NCI-H446 (cell line): ENCODE results near the gene PGM5.
A peak's percentile ranks its signal among the peaks of the same experiment; 100 is the strongest.

ENCODE experiments used
- DNase-seq, 2 experiments: peaks; one replicate each; lab custom pipeline; 2025; lab: John Stamatoyannopoulos, UW

The PGM5 gene

GRCh38 chr9:68437785-68438184 lies 81.4 kb downstream of the PGM5 start:
- peak; percentile 10 to 61 for DNase-seq

GRCh38 chr9:68443624-68444023 lies 87.2 kb downstream of the PGM5 start:
- peak in 1 of 2 experiments; percentile 2 for DNase-seq

- peak in 1 of 2 experiments; percentile 6 for DNase-seq
Measured at GRCh38 chr9:68446836-68447235, 90.4 kb downstream of the PGM5 start.

GRCh38 chr9:68447611-68448010 lies 91.2 kb downstream of the PGM5 start:
- no peak for DNase-seq

GRCh38 chr9:68454579-68455334 lies 98.3 kb downstream of the PGM5 start:
- DNase-seq, result peak in 1 of 2 experiments; percentile 36

GRCh38 chr9:68455451-68455850 lies 99.0 kb downstream of the PGM5 start:
- peak; percentile 47 to 75 for DNase-seq

- no peak for DNase-seq
Measured at GRCh38 chr9:68457803-68458202, 101.4 kb downstream of the PGM5 start.

- no peak for DNase-seq
Measured at GRCh38 chr9:68458918-68459317, 102.5 kb downstream of the PGM5 start.

GRCh38 chr9:68462105-68462775 lies 105.8 kb downstream of the PGM5 start:
- peak in 1 of 2 experiments; percentile 33 for DNase-seq

- DNase-seq, result no peak
Measured at GRCh38 chr9:68470067-68470466, 113.7 kb downstream of the PGM5 start.

- DNase-seq, result no peak
Measured at GRCh38 chr9:68470634-68471033, 114.2 kb downstream of the PGM5 start.

- no peak for DNase-seq
Measured at GRCh38 chr9:68472119-68472518, 115.7 kb downstream of the PGM5 start.

- no peak for DNase-seq
Measured at GRCh38 chr9:68473790-68474189, 117.4 kb downstream of the PGM5 start.

- no peak for DNase-seq
Measured at GRCh38 chr9:68476422-68476821, 120.0 kb downstream of the PGM5 start.

- DNase-seq, result no peak
Measured at GRCh38 chr9:68476847-68477246, 120.4 kb downstream of the PGM5 start.

GRCh38 chr9:68480807-68481206 lies 124.4 kb downstream of the PGM5 start:
- no peak for DNase-seq

GRCh38 chr9:68482548-68482947 lies 126.1 kb downstream of the PGM5 start:
- DNase-seq, result no peak

- DNase-seq, result no peak
Measured at GRCh38 chr9:68488126-68488525, 131.7 kb downstream of the PGM5 start.

GRCh38 chr9:68489646-68490045 lies 133.2 kb downstream of the PGM5 start:
- DNase-seq, result no peak

GRCh38 chr9:68492806-68493205 lies 136.4 kb downstream of the PGM5 start:
- DNase-seq, result peak; percentile 91 to 94

GRCh38 chr9:68493541-68493940 lies 137.1 kb downstream of the PGM5 start:
- no peak for DNase-seq

GRCh38 chr9:68493958-68494577 lies 137.7 kb downstream of the PGM5 start:
- DNase-seq, result no peak

GRCh38 chr9:68495247-68495646 lies 138.8 kb downstream of the PGM5 start:
- no peak for DNase-seq
